ENCODE measurements around the gene CPT1B.

CPT1B gene

GRCh38 chr22:50597097-50597496 lies 18.9 kb upstream of the CPT1B start:
- no peak overlapping the region for H3K4me3 ChIP-seq
- no peak overlapping the region for H3K27ac ChIP-seq

- no peak overlapping the region for H3K4me3 ChIP-seq
- H3K27ac ChIP-seq, result no peak overlapping the region
These were observed 17.0 kb upstream of the CPT1B start for GRCh38 chr22:50595189-50595588.

- no peak overlapping the region for H3K27ac ChIP-seq
- H3K4me3 ChIP-seq, result no peak overlapping the region
These were observed 9.2 kb upstream of the CPT1B start for GRCh38 chr22:50587407-50587806.

- no peak overlapping the region for H3K4me3 ChIP-seq
- no peak overlapping the region for H3K27ac ChIP-seq
These were observed 8.2 kb upstream of the CPT1B start for GRCh38 chr22:50586416-50586815.

GRCh38 chr22:50585781-50586180 lies 7.6 kb upstream of the CPT1B start:
- Histone ChIP-seq H3K27ac (no peak overlapping the region), H3K4me3 (no peak overlapping the region)

GRCh38 chr22:50585238-50585637 lies 7.0 kb upstream of the CPT1B start:
- no peak overlapping the region for H3K27ac ChIP-seq
- no peak overlapping the region for H3K4me3 ChIP-seq

- no peak overlapping the region for H3K27ac ChIP-seq
These were observed 6.2 kb upstream of the CPT1B start for GRCh38 chr22:50584106-50585096.

GRCh38 chr22:50583294-50583861 lies 5.2 kb upstream of the CPT1B start:
- Histone ChIP-seq H3K27ac (peak overlapping the region; percentile 42 to 99 (median 98)), H3K4me3 (peak overlapping the region; percentile 64 to 93 (median 76))

More at GRCh38 chr22:50584106-50585096, 6.2 kb upstream of the CPT1B start:
- no peak overlapping the region for H3K4me3 ChIP-seq

- H3K27ac ChIP-seq, result peak within 1 kb of the TSS; percentile 86 to 99 (median 98)
- peak within 1 kb of the TSS; percentile 64 to 93 (median 76) for H3K4me3 ChIP-seq
These were observed 4.5 kb upstream of the CPT1B start, which contains the start of gene CHKB for GRCh38 chr22:50582493-50583293. TSS of gene CHKB (minus strand) at chr22:50582849. CDS start at chr22:50582781, 68 bp downstream.

- peak overlapping the region; percentile 64 to 93 (median 76) for H3K4me3 ChIP-seq
- H3K27ac ChIP-seq, result peak overlapping the region; percentile 86 to 99 (median 98)
These were observed 3.8 kb upstream of the CPT1B start for GRCh38 chr22:50581950-50582492.

- Histone ChIP-seq H3K27ac (peak overlapping the region in 20 of 21 experiments; percentile 89 to 99 (median 98)), H3K4me3 (peak overlapping the region; percentile 64 to 93 (median 76))
These were observed 3.1 kb upstream of the CPT1B start for GRCh38 chr22:50581031-50581949.

- Histone ChIP-seq H3K27ac (no peak overlapping the region), H3K4me3 (no peak overlapping the region)
These were observed 1.5 kb upstream of the CPT1B start for GRCh38 chr22:50579752-50580151.

- no peak overlapping the region for H3K4me3 ChIP-seq
- no peak overlapping the region for H3K27ac ChIP-seq
These were observed 616 bp upstream of the CPT1B start for GRCh38 chr22:50578776-50579310.

- peak overlapping the region in 1 of 7 experiments; percentile 3 for H3K4me3 ChIP-seq
- H3K27ac ChIP-seq, result no peak overlapping the region
These were observed 585 bp downstream of the CPT1B start for GRCh38 chr22:50577697-50577986.

- H3K27ac ChIP-seq, result no peak overlapping the region
These were observed 1.2 kb downstream of the CPT1B start for GRCh38 chr22:50576806-50577696.

GRCh38 chr22:50576070-50576469 lies 2.2 kb downstream of the CPT1B start:
- Histone ChIP-seq H3K27ac (no peak overlapping the region), H3K4me3 (no peak overlapping the region)

More at GRCh38 chr22:50576806-50577696, 1.2 kb downstream of the CPT1B start:
- H3K4me3 ChIP-seq, result no peak overlapping the region

GRCh38 chr22:50575426-50575941 lies 2.7 kb downstream of the CPT1B start:
- no peak overlapping the region for H3K4me3 ChIP-seq
- H3K27ac ChIP-seq, result no peak overlapping the region

All from skin epidermis (tissue), 12 donors.